H1 (cell line): ENCODE measurements around the gene GREB1L. TPM values are rescaled to one million over a fixed set of nuclear protein-coding genes. Genes with fewer than 3 reads are reported as not detected.

Experiments
- CTCF ChIA-PET: fragments of 300-600 bp; sonication (Branson Sonifier 250); formaldehyde crosslinking; loops from one replicate; lab custom pipeline; 2021; ENCODE audit not compliant: partially characterized antibody; lab: Charles Lee
- POLR2A ChIA-PET: fragments of 300-600 bp; sonication (Branson Sonifier 250); formaldehyde crosslinking; loops from one replicate; lab custom pipeline; 2021; ENCODE audit warnings: inconsistent platforms; ENCODE audit not compliant: partially characterized antibody; lab: Charles Lee
- DNase-seq, 2 experiments: peaks; one replicate each; pipeline versions ENCODE4 v3.0.0 to v3.0.0-alpha.2; 2010 to 2022; ENCODE audit warnings: low spot score in 2 of 2, low read depth in 1 of 2, mixed read lengths in 1 of 2
- FAIRE-seq: peaks from 2 replicates; lab custom pipeline; 2011; peaks lifted over from hg19 to GRCh38; lab: Jason Lieb, UNC
- H2AFZ ChIP-seq: 2 replicates; pipeline ENCODE4 v1.8.1; 2012; ENCODE audit warnings: low read length, inconsistent platforms
- H2AK5ac ChIP-seq: 2 replicates; pipeline ENCODE4 v1.6.1; 2013; ENCODE audit warnings: low read depth, low read length
- H2BK120ac ChIP-seq: replicated peaks from 2 replicates; pipeline ENCODE3; 2013; ENCODE audit warnings: low read depth, low read length, inconsistent platforms
- H2BK12ac ChIP-seq: 2 replicates; pipeline ENCODE4 v1.6.1; 2013; ENCODE audit warnings: low read depth, low read length
- H2BK15ac ChIP-seq: 2 replicates; pipeline ENCODE4 v1.6.1; 2013; ENCODE audit warnings: low read length
- H2BK20ac ChIP-seq: 2 replicates; pipeline ENCODE4 v1.6.1; 2013; ENCODE audit warnings: low read length
- H2BK5ac ChIP-seq: 2 replicates; pipeline ENCODE4 v1.6.1; 2013; ENCODE audit warnings: low read depth, low read length
- H3K14ac ChIP-seq: 2 replicates; pipeline ENCODE4 v1.6.1; 2013; ENCODE audit warnings: inconsistent platforms; ENCODE audit not compliant: insufficient read length
- H3K18ac ChIP-seq: 2 replicates; pipeline ENCODE4 v1.6.1; 2013; ENCODE audit warnings: low read length; ENCODE audit errors: extremely low read depth
- H3K23ac ChIP-seq: 2 replicates; pipeline ENCODE4 v1.6.1; 2013; ENCODE audit warnings: inconsistent platforms; ENCODE audit not compliant: insufficient read length
- H3K23me2 ChIP-seq: 2 replicates; pipeline ENCODE4 v1.6.1; 2013; ENCODE audit warnings: low read depth, low read length
- H3K27ac ChIP-seq: 2 replicates; pipeline ENCODE4 v1.6.1; 2011; ENCODE audit warnings: low read depth, low read length, inconsistent platforms
- H3K27me3 ChIP-seq, 4 experiments: replicated peaks in 1 of 4; 1 replicate in 1 of 4; 2 replicates in 3 of 4; pipeline versions ENCODE4 v1.6.1 to v1.8.1; 2011 to 2013; ENCODE audit warnings: low read length in 3 of 4, mild to moderate bottlenecking in 3 of 4, inconsistent platforms in 2 of 4, mixed read lengths in 2 of 4, moderate library complexity in 1 of 4; ENCODE audit not compliant: control insufficient read depth in 3 of 4, insufficient read depth in 3 of 4; ENCODE audit errors: extremely low read depth in 1 of 4
- H3K36me3 ChIP-seq, 4 experiments: 2 replicates each; pipeline versions ENCODE4 v1.6.1 to v1.8.1; 2011 to 2013; ENCODE audit warnings: mild to moderate bottlenecking in 4 of 4, low read length in 3 of 4, moderate library complexity in 2 of 4, control low read depth in 1 of 4, inconsistent platforms in 1 of 4; ENCODE audit not compliant: insufficient read depth in 4 of 4, control insufficient read depth in 2 of 4
- H3K4ac ChIP-seq: replicated peaks from 2 replicates; pipeline ENCODE3; 2013; ENCODE audit warnings: low read length, low read depth, mixed read lengths, inconsistent platforms; ENCODE audit not compliant: insufficient read length
- H3K4me1 ChIP-seq, 4 experiments: replicated peaks in 1 of 4; 1 replicate in 1 of 4; 2 replicates in 3 of 4; pipeline versions ENCODE4 v1.6.1 to v1.8.1; 2011 to 2013; ENCODE audit warnings: low read length in 3 of 4, inconsistent platforms in 2 of 4, mixed read lengths in 1 of 4; ENCODE audit not compliant: insufficient read depth in 4 of 4, control insufficient read depth in 3 of 4
- H3K4me2 ChIP-seq, 2 experiments: 2 replicates each; pipeline versions ENCODE4 v1.6.1 to v1.8.1; 2011 to 2013; ENCODE audit warnings: low read depth in 2 of 2, low read length in 2 of 2, control low read depth in 1 of 2, inconsistent platforms in 1 of 2, mild to moderate bottlenecking in 1 of 2; ENCODE audit not compliant: insufficient read depth in 1 of 2
- H3K4me3 ChIP-seq, 4 experiments: fragments of 200-600, 300-600 bp in 1 of 4; sonication (generic), shearing (Covaris generic), sonication (Bioruptor Twin) in 1 of 4; 2 replicates each; pipeline versions ENCODE4 v1.5.1 to v1.8.1; 2011 to 2016; ENCODE audit warnings: low read length in 4 of 4, low read depth in 3 of 4, control low read depth in 2 of 4, inconsistent platforms in 2 of 4, mild to moderate bottlenecking in 2 of 4, mixed read lengths in 1 of 4, moderate library complexity in 1 of 4; ENCODE audit not compliant: insufficient read depth in 2 of 4; ENCODE audit errors: extremely low read depth in 1 of 4
- H3K56ac ChIP-seq: replicated peaks from 2 replicates; pipeline ENCODE3; 2013; ENCODE audit warnings: low read depth, mild to moderate bottlenecking, mixed read lengths, low read length, inconsistent platforms; ENCODE audit not compliant: insufficient read length
- H3K79me1 ChIP-seq: 2 replicates; pipeline ENCODE4 v1.6.1; 2013; ENCODE audit warnings: low read depth, low read length, control low read depth
- H3K79me2 ChIP-seq, 2 experiments: 2 replicates each; pipeline versions ENCODE4 v1.6.1 to v1.8.1; 2012 to 2013; ENCODE audit warnings: low read length in 2 of 2, mild to moderate bottlenecking in 2 of 2, inconsistent platforms in 1 of 2; ENCODE audit not compliant: insufficient read depth in 2 of 2, control insufficient read depth in 1 of 2
- H3K9ac ChIP-seq, 4 experiments: replicated peaks in 1 of 4; 1 replicate in 1 of 4; 2 replicates in 3 of 4; pipeline versions ENCODE4 v1.6.1 to v1.8.1; 2011 to 2013; ENCODE audit warnings: low read depth in 3 of 4, low read length in 3 of 4, control low read depth in 2 of 4, mild to moderate bottlenecking in 2 of 4, moderate library complexity in 2 of 4, inconsistent platforms in 1 of 4; ENCODE audit errors: extremely low read depth in 1 of 4
- H3K9me3 ChIP-seq, 2 experiments: 2 replicates each; pipeline versions ENCODE4 v1.6.1 to v1.8.1; 2012 to 2013; ENCODE audit warnings: mild to moderate bottlenecking in 2 of 2, moderate library complexity in 2 of 2, control low read depth in 1 of 2, inconsistent platforms in 1 of 2, low read depth in 1 of 2, low read length in 1 of 2, mixed read lengths in 1 of 2; ENCODE audit not compliant: insufficient read depth in 2 of 2
- H4K20me1 ChIP-seq, 2 experiments: replicated peaks in 1 of 2; 2 replicates each; pipeline versions ENCODE3 to v1.8.1; 2011 to 2013; ENCODE audit warnings: inconsistent platforms in 2 of 2, low read length in 2 of 2, mild to moderate bottlenecking in 1 of 2; ENCODE audit not compliant: insufficient read depth in 2 of 2, control insufficient read depth in 1 of 2
- H4K5ac ChIP-seq: 2 replicates; pipeline ENCODE4 v1.6.1; 2013; ENCODE audit warnings: low read length, low read depth, mixed read lengths, inconsistent platforms; ENCODE audit not compliant: insufficient read length
- H4K8ac ChIP-seq: 2 replicates; pipeline ENCODE4 v1.8.0; 2013; ENCODE audit warnings: mild to moderate bottlenecking, moderate library complexity, low read length, inconsistent platforms; ENCODE audit not compliant: insufficient read depth; ENCODE audit errors: extremely low read depth
- H4K91ac ChIP-seq: replicated peaks from 2 replicates; pipeline ENCODE3; 2013; ENCODE audit warnings: low read length, mixed read lengths, inconsistent platforms; ENCODE audit not compliant: insufficient read length
- BRCA1 ChIP-seq: IDR thresholded peaks from 2 replicates; pipeline ENCODE4 v1.6.1; 2012; ENCODE audit warnings: low read depth, low read length, improper control_type of control experiment
- CBX8 ChIP-seq: fragments of 300-800, 300-1000 bp; sonication (generic); IDR thresholded peaks from 2 replicates; pipeline ENCODE4 v1.7.1; 2016; ENCODE audit warnings: low read depth, low read length, borderline replicate concordance
- CEBPB ChIP-seq: IDR thresholded peaks from 2 replicates; pipeline ENCODE4 v1.6.1; 2012; ENCODE audit warnings: low read depth, low read length
- CHD1 ChIP-seq: IDR thresholded peaks from 2 replicates; pipeline ENCODE4 v1.6.1; 2012; ENCODE audit warnings: low read depth, low read length, improper control_type of control experiment
- EP300 ChIP-seq, 2 experiments: IDR thresholded peaks; 1 replicate in 1 of 2; 2 replicates in 1 of 2; pipeline ENCODE4 v1.6.1; 2011 to 2012; ENCODE audit warnings: low read depth in 2 of 2, low read length in 2 of 2, mild to moderate bottlenecking in 2 of 2, borderline replicate concordance in 1 of 2, inconsistent platforms in 1 of 2, moderate library complexity in 1 of 2
- GTF2F1 ChIP-seq: IDR thresholded peaks from 2 replicates; pipeline ENCODE4 v1.6.1; 2012; ENCODE audit warnings: low read depth, low read length, improper control_type of control experiment, borderline replicate concordance
- JUN ChIP-seq: IDR thresholded peaks from 2 replicates; pipeline ENCODE4 v1.6.1; 2011; ENCODE audit warnings: low read depth, mild to moderate bottlenecking, improper control_type of control experiment, low read length
- KDM5A ChIP-seq: fragments of 200-600 bp; IDR thresholded peaks from 2 replicates; pipeline ENCODE4 v1.7.1; 2012; ENCODE audit warnings: mild to moderate bottlenecking, low read length, inconsistent platforms, mixed read lengths
- PHF8 ChIP-seq: fragments of 200-600 bp; sonication (generic); conservative IDR thresholded peaks from 2 replicates; pipeline ENCODE4 v1.7.1; 2012; ENCODE audit warnings: low read depth, mild to moderate bottlenecking, inconsistent platforms, low read length, moderate library complexity
- SIX5 ChIP-seq: IDR thresholded peaks from 2 replicates; pipeline ENCODE4 v1.6.1; 2011; ENCODE audit warnings: mild to moderate bottlenecking, low read depth, low read length
- SRF ChIP-seq: IDR thresholded peaks from 2 replicates; pipeline ENCODE4 v1.6.1; 2011; ENCODE audit warnings: mild to moderate bottlenecking, low read depth, low read length, moderate library complexity
- SUZ12 ChIP-seq: fragments of 200-600 bp; sonication (generic); IDR thresholded peaks from 2 replicates; pipeline ENCODE4 v1.6.1; 2012; ENCODE audit warnings: mild to moderate bottlenecking, inconsistent platforms, low read length, moderate library complexity, mixed read lengths
- TAF1 ChIP-seq: IDR thresholded peaks from 2 replicates; pipeline ENCODE4 v1.6.1; 2011; ENCODE audit warnings: mild to moderate bottlenecking, low read depth, low read length
- YY1 ChIP-seq: IDR thresholded peaks from 2 replicates; pipeline ENCODE4 v1.6.1; 2011; ENCODE audit warnings: low read depth, mild to moderate bottlenecking, low read length
- WGBS, 2 experiments: shearing (Covaris generic) in 1 of 2; methylation state at CpG; one replicate each; pipeline versions ENCODE4 v1.1.6 to v1.1.7; 2013 to 2015; ENCODE audit warnings: low lambda C conversion rate in 2 of 2, mixed read lengths in 2 of 2, inconsistent platforms in 1 of 2, low coverage in 1 of 2, missing lambda C conversion rate in 1 of 2; ENCODE audit not compliant: insufficient replicate concordance in 2 of 2, insufficient coverage in 1 of 2, insufficient read length in 1 of 2; ENCODE audit errors: extremely low coverage in 1 of 2, missing lambda C conversion rate in 1 of 2; 5-methylcytosine and 5-hydroxymethylcytosine counted together
- polyA plus RNA-seq, 7 experiments: library from polyadenylated mRNA; depleted of rRNA in 3 of 7; stranded (reverse) in 5 of 7; unstranded in 2 of 7; fragments of >200 nt in 5 of 7; fragments of 200-250 nt in 2 of 7; gene quantifications; 1 replicate in 5 of 7; 2 replicates in 1 of 7; 4 replicates in 1 of 7; pipeline versions ENCODE4 v1.2.1 to v1.2.3, GENCODE V29; 2011 to 2013; ENCODE audit warnings: missing spikeins in 2 of 7, mixed read lengths in 2 of 7
- total RNA-seq: library from RNA; stranded (reverse); fragmentation: NEBNext Ultra II Directional; extraction: Animal tissue kit (Norgen Biotek cat#: 25700); gene quantifications from 2 replicates; pipeline ENCODE4 v1.2.1, GENCODE V29; 2021
- TF ChIP-seq, protein P1 (sequence below): IDR thresholded peaks from 2 replicates; pipeline ENCODE4 v1.6.1; 2011; ENCODE audit warnings: low read depth, mild to moderate bottlenecking, low read length; ENCODE audit not compliant: insufficient read depth

GREB1L gene
- total and polyA plus RNA-seq, 2 of the 8 experiments (the other 6 are each of a cell fraction or from before 2014, with no cell fraction given): 0.34 to 1.6 TPM

DNA sequence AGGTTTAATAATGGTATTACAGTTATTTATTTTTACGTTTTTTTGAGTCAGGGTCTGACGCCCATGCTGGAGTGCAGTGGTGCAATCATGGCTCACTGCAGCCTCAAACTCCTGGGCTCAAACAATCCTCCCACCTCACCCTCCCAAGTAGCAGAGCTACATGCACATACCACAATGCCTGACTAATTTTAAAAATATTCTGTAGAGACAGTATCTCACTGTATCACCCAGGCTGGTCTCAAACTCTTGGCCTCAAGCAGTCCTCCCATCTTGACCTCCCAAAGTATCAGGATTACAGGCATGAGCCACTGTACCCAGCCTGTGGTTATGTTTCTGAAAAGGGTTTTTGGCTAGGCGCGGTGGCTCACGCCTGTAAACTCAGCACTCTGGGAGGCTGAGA lies 237.7 kb downstream of the GREB1L start:
- H3K14ac ChIP-seq: no peak overlapping the region
- H4K5ac ChIP-seq: no peak overlapping the region
- no peak overlapping the region for H3K4me2 ChIP-seq
- H3K36me3 ChIP-seq: no peaks in the 10 kb centered on the region; a peak in 3 of 8 replicates
- H2AFZ ChIP-seq: no peak overlapping the region
- H3K4ac ChIP-seq: no peak overlapping the region
- no peak overlapping the region for H3K18ac ChIP-seq
- H2BK20ac ChIP-seq: no peak overlapping the region
- H2BK120ac ChIP-seq: no peak overlapping the region
- no peak overlapping the region for H3K27ac ChIP-seq
- no peaks in the 10 kb centered on the region for H4K20me1 ChIP-seq
- H2AK5ac ChIP-seq: no peak overlapping the region
- no peaks in the 10 kb centered on the region for H3K79me2 ChIP-seq
- no peaks in the 10 kb centered on the region for H3K23me2 ChIP-seq
- H2BK12ac ChIP-seq: no peak overlapping the region
- ChIA-PET CTCF (interaction anchor here (1.1 to 1.6 kb wide), 3 partner anchors 10 to 30 kb away, joined by 3 to 6 read pairs (median 4); no protein-coding TSS in a partner anchor), POLR2A (no interaction called here)
- H3K56ac ChIP-seq: no peak overlapping the region
- no peak overlapping the region for H4K8ac ChIP-seq
- no peak overlapping the region for H3K4me3 ChIP-seq
- no peak overlapping the region for H3K9ac ChIP-seq
- no peak overlapping the region for H2BK5ac ChIP-seq
- no peak overlapping the region for H2BK15ac ChIP-seq
- no peak for FAIRE-seq
- no peaks in the 10 kb centered on the region for H3K9me3 ChIP-seq
- H3K27me3 ChIP-seq: no peaks in the 10 kb centered on the region
- no peaks in the 10 kb centered on the region; a peak in 1 of 7 replicates for H3K4me1 ChIP-seq
- 92 to 100% methylated on average over 1 to 5 of the region's 5 CpGs for WGBS, 2 experiments
- no peak overlapping the region for H3K23ac ChIP-seq
- DNase-seq: peak in 1 of 2 experiments; percentile 13
- no peaks in the 10 kb centered on the region for H3K79me1 ChIP-seq
- no peak overlapping the region for H4K91ac ChIP-seq
- TF ChIP-seq SUZ12 (no peak), EP300 (IDR thresholded peaks at IDR 0.05; ENCODE audit: borderline replicate concordance in 1 of 2, low read depth in 2 of 2, low read length in 2 of 2) (no peak), GTF2F1 (no peak), TAF1 (no peak), SRF (no peak), KDM5A (no peak), CHD1 (no peak), JUN (no peak), CBX8 (no peak), SIX5 (no peak), YY1 (no peak), BRCA1 (no peak), CEBPB (no peak), PHF8 (no peak)
- TF ChIP-seq, protein P1, sequence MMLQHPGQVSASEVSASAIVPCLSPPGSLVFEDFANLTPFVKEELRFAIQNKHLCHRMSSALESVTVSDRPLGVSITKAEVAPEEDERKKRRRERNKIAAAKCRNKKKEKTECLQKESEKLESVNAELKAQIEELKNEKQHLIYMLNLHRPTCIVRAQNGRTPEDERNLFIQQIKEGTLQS: no peak
